CD4-positive, alpha-beta T cell treated with Interferon alpha-2 for 1 hour (primary cell): Measurements from ENCODE around the gene TSGA10IP.

Experiments used
- DNase-seq, 2 donors: peaks; one replicate each; pipeline ENCODE4 v3.0.0-alpha.2; 2020 to 2022

Gene TSGA10IP

GRCh38 chr11:65945430-65945911, at the start of gene TSGA10IP:
Gene TSGA10IP, plus strand, starts transcription at chr11:65945480. Its CDS starts 196 bp downstream, at chr11:65945676.
- DNase-seq: no peak

GRCh38 chr11:65895482-65895981, 49.7 kb upstream of the TSGA10IP start:
- DNase-seq: no peak

GRCh38 chr11:65896034-65896999, 49.0 kb upstream of the TSGA10IP start:
- DNase-seq: no peak

- no peak for DNase-seq
Observed at GRCh38 chr11:65897020-65897471, 48.2 kb upstream of the TSGA10IP start.

GRCh38 chr11:65898656-65899355, 46.5 kb upstream of the TSGA10IP start:
- DNase-seq: no peak

GRCh38 chr11:65899356-65900124, 45.7 kb upstream of the TSGA10IP start:
- peak; percentile 58 to 62 for DNase-seq

- peak; percentile 96 to 97 for DNase-seq
Observed at GRCh38 chr11:65900125-65900898, 45.0 kb upstream of the TSGA10IP start, which contains the start of gene FOSL1. Gene FOSL1, minus strand, starts transcription at chr11:65900388. Its CDS starts 49 bp downstream, at chr11:65900339.

GRCh38 chr11:65900899-65901180, 44.4 kb upstream of the TSGA10IP start:
- DNase-seq: no peak

GRCh38 chr11:65903068-65903481, 42.2 kb upstream of the TSGA10IP start:
- no peak for DNase-seq

- DNase-seq: no peak
Observed at GRCh38 chr11:65903715-65904114, 41.6 kb upstream of the TSGA10IP start.

- DNase-seq: no peak
Observed at GRCh38 chr11:65906602-65907001, 38.7 kb upstream of the TSGA10IP start.

- no peak for DNase-seq
Observed at GRCh38 chr11:65907878-65908277, 37.4 kb upstream of the TSGA10IP start.

- DNase-seq: no peak
Observed at GRCh38 chr11:65911682-65912568, 33.4 kb upstream of the TSGA10IP start.

GRCh38 chr11:65912845-65913244, 32.4 kb upstream of the TSGA10IP start:
- no peak for DNase-seq

- no peak for DNase-seq
Observed at GRCh38 chr11:65915101-65915820, 30.0 kb upstream of the TSGA10IP start.

- peak in 1 of 2 donors; percentile 34 for DNase-seq
Observed at GRCh38 chr11:65915821-65916251, 29.4 kb upstream of the TSGA10IP start.

- DNase-seq: no peak
Observed at GRCh38 chr11:65916391-65916790, 28.9 kb upstream of the TSGA10IP start.

GRCh38 chr11:65917077-65917433, 28.2 kb upstream of the TSGA10IP start:
- DNase-seq: no peak

GRCh38 chr11:65917434-65918210, 27.7 kb upstream of the TSGA10IP start:
- DNase-seq: no peak
